Measurements from ENCODE around the gene ALG11.
"Not testable (repeated sequence)": the region's sequence is repeated elsewhere in the genome, so short reads cannot be mapped to it uniquely, and the experiment has no call there.

ALG11 gene

DNA sequence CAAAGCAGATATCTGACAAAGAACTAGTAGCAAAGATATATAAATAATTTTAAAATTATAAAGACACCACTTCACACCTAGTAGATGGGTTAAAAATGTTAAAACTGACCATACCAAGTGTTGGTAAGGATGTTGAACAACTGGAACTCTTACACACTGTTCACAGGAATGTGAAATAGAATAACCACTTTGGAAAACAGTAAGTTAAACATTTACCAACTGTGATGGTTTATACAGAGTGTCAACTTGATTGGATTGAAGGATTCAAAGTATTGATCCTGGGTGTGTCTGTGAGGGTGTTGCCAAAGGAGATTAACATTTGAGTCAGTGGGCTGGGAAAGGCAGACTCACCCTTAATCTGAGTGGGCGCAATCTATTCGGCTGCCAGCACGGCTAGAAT lies 31.5 kb downstream of the ALG11 start:
- H3K27me3 Mint-ChIP-seq (ENCODE audit: low read depth): no peaks in the 10 kb centered on the region
- no peak overlapping the region for H3K27ac Mint-ChIP-seq
- peaks cover 14% of the 10 kb centered on the region for H3K9me3 Mint-ChIP-seq
- peaks cover 17% of the 10 kb centered on the region for H3K36me3 Mint-ChIP-seq (ENCODE audit: low read depth)
- no peak overlapping the region for H3K4me3 Mint-ChIP-seq
- H3K4me1 Mint-ChIP-seq: no peaks in the 10 kb centered on the region
- TF ChIP-seq, protein P1, sequence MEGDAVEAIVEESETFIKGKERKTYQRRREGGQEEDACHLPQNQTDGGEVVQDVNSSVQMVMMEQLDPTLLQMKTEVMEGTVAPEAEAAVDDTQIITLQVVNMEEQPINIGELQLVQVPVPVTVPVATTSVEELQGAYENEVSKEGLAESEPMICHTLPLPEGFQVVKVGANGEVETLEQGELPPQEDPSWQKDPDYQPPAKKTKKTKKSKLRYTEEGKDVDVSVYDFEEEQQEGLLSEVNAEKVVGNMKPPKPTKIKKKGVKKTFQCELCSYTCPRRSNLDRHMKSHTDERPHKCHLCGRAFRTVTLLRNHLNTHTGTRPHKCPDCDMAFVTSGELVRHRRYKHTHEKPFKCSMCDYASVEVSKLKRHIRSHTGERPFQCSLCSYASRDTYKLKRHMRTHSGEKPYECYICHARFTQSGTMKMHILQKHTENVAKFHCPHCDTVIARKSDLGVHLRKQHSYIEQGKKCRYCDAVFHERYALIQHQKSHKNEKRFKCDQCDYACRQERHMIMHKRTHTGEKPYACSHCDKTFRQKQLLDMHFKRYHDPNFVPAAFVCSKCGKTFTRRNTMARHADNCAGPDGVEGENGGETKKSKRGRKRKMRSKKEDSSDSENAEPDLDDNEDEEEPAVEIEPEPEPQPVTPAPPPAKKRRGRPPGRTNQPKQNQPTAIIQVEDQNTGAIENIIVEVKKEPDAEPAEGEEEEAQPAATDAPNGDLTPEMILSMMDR (IDR thresholded peaks at IDR 0.05; ENCODE audit: unreplicated experiment in 3 of 3): no peak

DNA sequence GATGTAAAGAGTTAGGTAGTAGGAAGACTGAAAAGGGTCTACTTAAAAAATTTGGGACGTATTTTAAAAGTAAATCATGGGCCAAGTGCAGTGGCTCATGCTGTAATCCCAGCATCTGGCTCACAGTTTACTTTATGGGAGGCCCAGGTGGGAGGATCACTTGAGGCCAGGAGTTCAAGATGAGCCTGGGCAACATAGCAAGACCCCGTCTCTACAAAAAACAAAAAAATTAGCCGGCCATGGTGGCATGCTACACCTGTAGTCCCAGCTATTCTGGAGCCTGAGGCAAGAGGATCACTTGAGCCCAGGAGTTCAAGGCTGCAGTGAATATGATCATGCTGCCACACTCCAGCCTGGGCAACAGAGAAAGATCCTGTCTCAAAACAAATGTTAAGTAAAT lies 35.3 kb downstream of the ALG11 start:
- Mint-ChIP-seq H3K27ac (no peak overlapping the region), H3K27me3 (ENCODE audit: low read depth) (no peaks in the 10 kb centered on the region), H3K4me1 (no peaks in the 10 kb centered on the region), H3K4me3 (no peak overlapping the region), H3K9me3 (peaks cover 6% of the 10 kb centered on the region), H3K36me3 (ENCODE audit: low read depth) (peaks cover 12% of the 10 kb centered on the region)
- TF ChIP-seq, protein P1 (IDR thresholded peaks at IDR 0.05; ENCODE audit: unreplicated experiment in 3 of 3): no peak

DNA sequence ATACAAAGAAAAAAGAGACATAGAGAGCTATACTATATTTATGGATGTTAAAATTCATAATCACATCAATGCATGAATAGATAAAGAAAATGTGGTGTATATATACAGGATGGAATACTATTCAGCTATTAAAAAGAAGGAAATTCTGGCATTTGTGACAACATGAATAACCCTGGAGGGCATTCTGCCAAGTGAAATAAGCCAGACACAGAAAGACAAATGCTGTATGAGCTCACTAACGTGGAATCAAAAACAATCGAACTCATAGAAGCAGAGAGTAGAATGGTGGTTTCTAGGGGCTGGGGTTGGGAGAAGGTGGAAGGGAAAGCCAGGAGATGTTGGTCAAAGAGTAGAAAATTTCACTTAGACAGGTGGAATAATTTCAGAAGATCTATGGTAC lies 36.3 kb downstream of the ALG11 start:
- peaks cover 7% of the 10 kb centered on the region for H3K9me3 Mint-ChIP-seq
- TF ChIP-seq, protein P1 (IDR thresholded peaks at IDR 0.05; ENCODE audit: unreplicated experiment in 3 of 3): no peak
- H3K27ac Mint-ChIP-seq: no peak overlapping the region
- H3K4me1 Mint-ChIP-seq: no peaks in the 10 kb centered on the region
- H3K36me3 Mint-ChIP-seq (ENCODE audit: low read depth): peaks cover 12% of the 10 kb centered on the region
- H3K4me3 Mint-ChIP-seq: no peak overlapping the region
- no peaks in the 10 kb centered on the region for H3K27me3 Mint-ChIP-seq (ENCODE audit: low read depth)

DNA sequence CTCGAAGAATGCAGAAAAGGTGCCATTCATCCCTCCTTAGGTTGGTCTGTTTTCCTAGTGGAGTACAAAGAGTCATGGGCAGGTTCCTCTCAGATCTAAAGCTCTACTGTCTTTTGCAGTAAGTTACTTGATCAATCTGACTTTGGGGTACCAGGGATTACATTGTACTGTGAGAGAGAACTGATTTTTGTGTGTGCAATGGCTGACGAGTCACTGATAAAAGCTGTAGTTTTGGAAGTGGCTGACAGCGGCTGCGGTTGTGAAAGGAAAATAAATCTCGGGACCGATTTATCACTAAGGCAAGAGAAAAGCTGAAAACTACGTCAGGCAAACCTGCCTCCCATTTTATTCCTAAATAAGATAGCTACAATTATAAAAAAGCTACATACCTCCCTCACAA lies 39.2 kb downstream of the ALG11 start:
- H3K36me3 Mint-ChIP-seq (ENCODE audit: low read depth): peaks cover 3% of the 10 kb centered on the region
- no peak overlapping the region for H3K27ac Mint-ChIP-seq
- H3K4me3 Mint-ChIP-seq: no peak overlapping the region
- H3K27me3 Mint-ChIP-seq (ENCODE audit: low read depth): no peaks in the 10 kb centered on the region
- no peaks in the 10 kb centered on the region for H3K4me1 Mint-ChIP-seq
- peaks cover 14% of the 10 kb centered on the region for H3K9me3 Mint-ChIP-seq
- TF ChIP-seq, protein P1 (IDR thresholded peaks at IDR 0.05; ENCODE audit: unreplicated experiment in 3 of 3): no peak

DNA sequence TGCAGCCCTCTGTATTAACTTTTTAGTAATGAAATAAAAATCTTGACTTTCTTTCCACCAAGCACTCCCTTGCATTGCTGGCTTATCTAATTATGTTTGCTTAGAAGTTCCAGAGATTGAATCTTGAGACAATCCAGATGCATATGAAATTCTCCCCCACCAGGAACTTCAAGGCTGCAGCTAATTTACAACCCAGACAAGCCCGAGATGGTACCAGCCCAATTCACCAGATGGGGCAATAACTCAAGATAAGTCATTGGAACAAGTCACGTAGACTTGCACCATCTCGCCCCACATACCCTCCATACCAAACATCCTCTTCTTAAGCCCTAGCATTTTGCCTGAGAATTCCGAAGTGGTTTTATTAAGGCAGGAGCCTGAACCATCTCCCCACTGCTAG lies 41.3 kb downstream of the ALG11 start:
- peaks cover 3% of the 10 kb centered on the region for H3K36me3 Mint-ChIP-seq (ENCODE audit: low read depth)
- peaks cover 14% of the 10 kb centered on the region for H3K9me3 Mint-ChIP-seq
- TF ChIP-seq, protein P1 (IDR thresholded peaks at IDR 0.05; ENCODE audit: unreplicated experiment in 3 of 3): no peak
- no peaks in the 10 kb centered on the region for H3K27me3 Mint-ChIP-seq (ENCODE audit: low read depth)
- no peaks in the 10 kb centered on the region for H3K4me1 Mint-ChIP-seq
- no peak overlapping the region for H3K27ac Mint-ChIP-seq
- no peak overlapping the region for H3K4me3 Mint-ChIP-seq

DNA sequence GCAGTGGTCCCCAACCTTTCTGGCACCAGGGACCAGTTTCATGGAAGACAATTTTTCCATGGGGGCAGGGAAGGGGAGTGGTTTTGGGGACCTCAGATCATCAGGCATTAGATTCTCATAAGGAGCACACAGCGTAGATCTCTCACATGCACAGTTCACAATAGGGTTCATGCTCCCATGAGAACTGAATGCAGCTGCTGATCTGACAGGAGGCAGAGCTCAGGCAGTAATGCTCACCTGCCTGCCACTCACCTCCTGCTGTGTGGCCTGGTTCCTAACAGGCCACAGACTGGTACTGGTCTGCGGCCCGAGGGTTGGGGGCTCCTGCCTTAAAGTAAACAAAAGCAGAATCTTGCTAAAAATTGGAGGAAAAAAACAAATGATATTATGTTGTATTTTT lies 48.9 kb downstream of the ALG11 start:
- Mint-ChIP-seq H3K36me3 (ENCODE audit: low read depth) (peaks cover 21% of the 10 kb centered on the region), H3K9me3 (peaks cover 36% of the 10 kb centered on the region)
- not testable (repeated sequence) for H3K27ac Mint-ChIP-seq; H3K4me1 Mint-ChIP-seq; H3K4me3 Mint-ChIP-seq; H3K27me3 Mint-ChIP-seq (ENCODE audit: low read depth)

Measured in nephron (organoid).